HFF-Myc (cell line): ENCODE data around the gene HOOK2.
A peak's percentile ranks its signal among the peaks of the same experiment; 100 is the strongest.
"Not testable (repeated sequence)": the region's sequence is repeated elsewhere in the genome, so short reads cannot be mapped to it uniquely, and the experiment has no call there.

Experiments
- DNase-seq: peaks from one replicate; pipeline ENCODE4 v3.0.0-alpha.2; 2011; ENCODE audit warnings: low read depth; ENCODE audit errors: extremely low read depth
- H3K4me3 ChIP-seq: replicated peaks from 2 replicates; pipeline ENCODE4 v1.5.1; 2011; ENCODE audit warnings: low read depth, mild to moderate bottlenecking, control low read depth, low read length
- TF ChIP-seq, protein P1 (sequence below): IDR thresholded peaks from 2 replicates; pipeline ENCODE4 v1.5.1; 2012; ENCODE audit warnings: mild to moderate bottlenecking, low read depth, low read length, control low read depth; ENCODE audit errors: missing control alignments

Gene HOOK2

DNA sequence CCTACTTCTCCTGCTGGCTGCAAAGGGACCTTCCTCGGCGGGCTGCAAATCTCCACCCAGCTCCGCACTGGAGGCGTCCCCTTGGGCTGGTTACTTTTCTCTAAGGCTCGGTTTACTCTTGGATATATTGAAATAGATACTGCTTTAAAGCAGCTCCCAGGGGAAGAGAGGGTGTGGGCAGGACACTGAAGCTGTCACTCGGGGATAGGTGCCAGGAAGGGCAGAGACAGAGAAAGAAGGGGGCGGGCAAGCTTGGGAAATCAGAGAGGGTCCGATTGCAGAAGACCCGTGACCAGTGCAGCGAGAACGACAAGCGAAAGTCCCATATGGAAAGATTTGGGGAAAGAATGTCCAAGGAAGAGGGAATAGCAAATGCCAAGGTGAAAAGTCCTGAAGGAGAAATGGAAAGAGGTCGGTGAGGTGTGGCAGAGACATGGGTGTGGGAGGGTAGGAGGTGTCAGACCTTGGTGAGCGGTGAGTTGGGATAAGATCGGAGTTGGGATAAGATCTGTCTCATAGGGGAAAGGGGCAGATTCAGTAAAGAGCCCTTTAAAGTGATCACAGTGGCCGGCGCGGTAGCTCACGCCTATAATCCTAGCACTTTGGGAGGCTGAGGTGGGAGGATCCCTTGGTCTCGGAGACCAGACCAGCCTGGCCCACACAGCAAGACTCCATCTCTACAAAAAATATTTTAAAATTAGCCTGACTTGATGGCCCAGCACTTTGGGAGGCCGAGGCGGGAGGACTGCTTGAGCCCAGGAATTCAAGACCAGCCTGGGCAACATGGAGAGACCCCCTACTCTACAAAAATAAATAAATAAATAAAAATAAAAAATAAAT is 27.1 kb upstream of the HOOK2 start:
- DNase-seq: no peak
- TF ChIP-seq, protein P1, sequence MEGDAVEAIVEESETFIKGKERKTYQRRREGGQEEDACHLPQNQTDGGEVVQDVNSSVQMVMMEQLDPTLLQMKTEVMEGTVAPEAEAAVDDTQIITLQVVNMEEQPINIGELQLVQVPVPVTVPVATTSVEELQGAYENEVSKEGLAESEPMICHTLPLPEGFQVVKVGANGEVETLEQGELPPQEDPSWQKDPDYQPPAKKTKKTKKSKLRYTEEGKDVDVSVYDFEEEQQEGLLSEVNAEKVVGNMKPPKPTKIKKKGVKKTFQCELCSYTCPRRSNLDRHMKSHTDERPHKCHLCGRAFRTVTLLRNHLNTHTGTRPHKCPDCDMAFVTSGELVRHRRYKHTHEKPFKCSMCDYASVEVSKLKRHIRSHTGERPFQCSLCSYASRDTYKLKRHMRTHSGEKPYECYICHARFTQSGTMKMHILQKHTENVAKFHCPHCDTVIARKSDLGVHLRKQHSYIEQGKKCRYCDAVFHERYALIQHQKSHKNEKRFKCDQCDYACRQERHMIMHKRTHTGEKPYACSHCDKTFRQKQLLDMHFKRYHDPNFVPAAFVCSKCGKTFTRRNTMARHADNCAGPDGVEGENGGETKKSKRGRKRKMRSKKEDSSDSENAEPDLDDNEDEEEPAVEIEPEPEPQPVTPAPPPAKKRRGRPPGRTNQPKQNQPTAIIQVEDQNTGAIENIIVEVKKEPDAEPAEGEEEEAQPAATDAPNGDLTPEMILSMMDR: no peak
- H3K4me3 ChIP-seq: peak overlapping the region; percentile 98

DNA sequence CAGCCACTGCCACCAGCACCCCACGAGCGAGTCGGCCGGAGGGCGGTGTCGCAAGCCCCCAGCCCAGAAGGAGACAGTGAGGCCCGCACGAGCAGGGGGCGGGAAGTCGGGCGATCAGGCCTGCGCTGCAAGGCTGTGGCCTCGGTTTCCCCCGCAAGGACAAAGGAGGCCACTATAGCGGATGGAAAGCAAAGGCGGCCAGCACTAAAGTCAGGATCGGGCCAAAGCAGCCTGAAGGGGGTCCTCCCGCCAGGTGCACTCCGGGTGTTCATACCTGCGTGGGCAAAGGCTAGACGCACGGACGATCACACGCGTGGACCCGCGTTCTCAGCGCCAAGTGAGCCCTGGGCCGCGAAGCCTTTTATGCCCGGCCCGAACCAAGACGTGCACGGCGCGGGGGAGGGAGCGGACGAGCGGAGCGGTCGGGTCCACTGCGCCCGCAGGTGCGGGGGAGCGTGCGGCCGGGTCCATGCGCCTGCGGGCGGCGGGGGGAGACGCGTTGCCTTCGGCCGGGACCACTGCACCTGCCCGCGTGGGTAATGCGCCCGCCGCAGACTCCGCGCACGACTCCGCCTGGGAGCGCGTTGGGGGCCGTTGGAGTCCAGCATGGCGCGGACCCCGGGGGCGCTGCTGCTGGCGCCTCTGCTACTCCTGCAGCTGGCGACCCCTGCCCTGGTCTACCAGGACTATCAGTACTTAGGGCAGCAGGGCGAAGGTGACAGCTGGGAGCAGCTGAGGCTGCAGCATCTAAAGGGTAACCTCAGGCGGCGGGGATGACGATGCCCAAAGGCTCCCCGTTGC is 26.3 kb upstream of the HOOK2 start, which contains the start of the genes PRDX2 and THSD8:
TSS of gene PRDX2 (minus strand) at position 335 of the 801 bp plus-strand sequence. CDS start 539 bp downstream, outside the sequence.
TSS of gene THSD8 (plus strand) at position 604 of the 801 bp plus-strand sequence. CDS start at position 607, 3 bp downstream.
- DNase-seq: no peak
- peak within 1 kb of the TSS; percentile 98 for H3K4me3 ChIP-seq
- TF ChIP-seq, protein P1: no peak

DNA sequence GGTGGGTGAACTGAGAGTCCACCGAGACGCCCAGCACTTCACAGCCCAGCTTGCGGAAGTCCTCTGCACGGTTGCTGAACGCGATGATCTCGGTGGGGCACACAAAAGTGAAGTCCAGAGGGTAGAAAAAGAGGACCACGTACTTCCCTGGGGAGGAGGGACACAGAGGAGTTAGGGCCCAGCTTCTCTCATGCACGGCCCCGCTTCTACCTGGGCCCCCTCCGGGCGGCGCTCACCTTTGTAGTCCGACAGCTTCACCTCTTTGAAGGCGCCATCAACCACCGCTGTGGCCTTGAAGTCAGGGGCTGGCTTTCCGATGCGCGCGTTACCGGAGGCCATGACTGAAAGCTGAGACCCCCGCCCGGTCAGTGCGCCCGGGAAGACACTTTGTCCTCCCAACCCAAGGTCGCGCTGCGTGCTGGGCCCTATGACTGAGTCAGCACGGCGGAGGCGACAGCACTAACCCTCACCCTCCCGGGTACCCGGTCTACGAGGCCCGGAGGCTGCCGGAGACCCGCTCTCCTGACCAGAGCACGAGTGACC is 25.6 kb upstream of the HOOK2 start:
- no peak for DNase-seq
- H3K4me3 ChIP-seq: peak overlapping the region; percentile 98
- TF ChIP-seq, protein P1: no peak

DNA sequence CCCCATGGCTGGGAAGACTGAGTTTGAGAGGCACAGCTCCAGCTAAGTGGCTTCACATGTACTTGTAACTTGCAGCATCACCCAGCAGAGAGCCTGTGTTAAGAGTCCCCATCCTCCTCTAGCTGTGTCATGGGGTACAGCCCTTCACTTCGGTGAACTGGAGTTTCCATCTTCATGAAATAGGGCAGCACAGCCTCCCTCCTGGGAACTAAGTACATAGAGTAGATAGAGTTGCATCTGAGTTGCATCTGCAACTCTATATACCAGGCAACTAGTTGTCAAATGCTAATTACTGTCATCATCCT is 25.1 kb upstream of the HOOK2 start:
- TF ChIP-seq, protein P1: no peak
- DNase-seq: no peak
- H3K4me3 ChIP-seq: peak overlapping the region; percentile 98

DNA sequence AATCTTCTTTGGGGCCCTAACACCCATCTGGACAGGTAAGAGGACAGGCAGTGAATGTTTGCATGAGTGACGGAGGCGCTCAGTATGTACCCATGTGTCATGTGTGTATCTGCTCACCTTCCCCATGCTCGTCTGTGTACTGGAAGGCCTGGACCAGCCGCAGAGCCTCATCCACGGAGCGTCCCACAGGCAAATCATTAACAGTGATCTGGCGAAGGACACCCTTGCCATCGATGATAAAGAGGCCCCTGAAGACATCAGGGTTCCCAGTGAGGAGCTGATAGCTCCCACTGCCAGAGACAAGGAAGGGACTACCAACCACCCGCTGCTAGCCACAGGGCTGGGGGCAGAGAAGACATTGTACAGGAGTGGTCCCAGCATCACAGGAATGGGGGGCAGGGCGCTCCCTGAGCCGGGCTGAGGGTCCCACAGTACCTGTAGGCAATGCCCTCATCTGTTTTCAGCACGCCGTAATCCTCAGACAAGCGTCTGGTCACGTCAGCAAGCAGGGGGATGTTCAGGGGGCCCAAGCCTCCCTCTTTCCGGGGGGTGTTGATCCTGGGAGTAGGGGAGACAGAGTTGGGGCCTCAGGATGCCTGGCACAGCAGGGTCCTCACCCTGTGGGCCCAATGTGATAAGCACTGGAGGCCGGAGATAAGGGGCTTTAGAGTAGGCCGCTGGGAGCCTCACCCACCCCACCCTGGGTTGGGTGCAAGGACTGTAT is 24.6 kb upstream of the HOOK2 start:
- no peak for DNase-seq
- TF ChIP-seq, protein P1: no peak
- H3K4me3 ChIP-seq: peak overlapping the region; percentile 98

DNA sequence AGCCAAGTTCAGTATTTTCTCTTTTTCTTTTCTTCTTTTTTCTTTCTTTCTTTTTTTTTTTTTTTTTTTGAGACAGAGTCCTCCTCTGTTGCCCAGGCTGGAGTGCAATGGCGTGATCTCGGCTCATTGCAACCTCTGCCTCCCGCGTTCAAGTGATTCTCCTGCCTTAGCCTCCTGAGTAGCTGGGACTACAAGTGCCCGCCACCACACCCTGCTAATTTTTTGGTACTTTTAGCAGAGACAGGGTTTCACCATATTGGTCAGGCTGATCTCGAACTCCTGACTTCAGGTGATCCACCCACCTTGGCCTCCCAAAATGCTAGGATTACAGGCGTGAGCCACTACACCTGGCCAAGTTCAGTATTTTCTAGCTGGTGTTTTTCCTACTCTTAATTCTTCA is 22.3 kb upstream of the HOOK2 start:
- DNase-seq, H3K4me3 ChIP-seq: not testable (repeated sequence)
